Measurements from ENCODE around the gene NAPA.
A peak's percentile ranks its signal among the peaks of the same experiment; 100 is the strongest.

The NAPA gene

DNA sequence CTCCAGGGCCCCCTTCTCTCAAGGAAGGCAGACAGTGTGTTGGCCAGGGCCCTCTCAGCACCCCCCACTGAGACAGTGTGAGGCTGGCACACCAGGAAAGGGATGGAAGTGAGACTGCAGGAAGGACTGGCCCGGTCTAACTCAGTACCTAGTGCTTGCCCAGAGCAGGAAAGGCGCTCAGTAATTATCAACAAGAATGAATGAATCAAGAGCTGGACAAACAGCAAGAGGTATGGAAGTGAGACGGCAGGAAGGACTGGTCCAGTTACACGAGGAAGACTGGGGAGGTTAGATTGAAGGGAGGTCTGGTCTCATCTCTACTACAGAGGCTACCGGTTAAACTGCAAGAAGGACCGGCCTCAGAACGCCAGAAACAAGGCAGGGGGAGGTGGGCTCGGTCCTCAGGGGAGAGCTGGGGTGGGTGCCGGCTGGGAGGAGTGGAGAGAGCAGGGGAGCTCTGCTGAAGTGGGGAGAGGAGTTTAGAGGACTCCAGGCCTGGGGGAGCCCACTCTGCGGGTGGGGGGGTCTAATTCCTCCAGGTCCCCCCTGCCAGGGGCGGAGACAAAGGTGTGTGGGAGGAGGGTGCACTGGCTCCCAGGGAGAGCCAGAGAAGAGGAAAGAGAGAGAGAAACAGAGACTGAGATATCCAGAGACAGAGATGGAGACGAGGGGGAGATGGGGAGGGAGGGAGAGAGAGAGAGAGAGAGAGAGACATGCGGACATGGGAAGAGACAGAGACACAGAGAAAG is 44.2 kb downstream of the NAPA start:
- DNase-seq (ENCODE audit: insufficient read length, low spot score): no peak
- TF ChIP-seq POLR2AphosphoS5 (IDR thresholded peaks at IDR 0.05; ENCODE audit: low read depth, low read length) (no peak), POLR2A (IDR thresholded peaks at IDR 0.05; ENCODE audit: low read depth, low read length) (no peak), POU2F2 (IDR thresholded peaks at IDR 0.05; ENCODE audit: low read depth, low read length) (no peak), PAX5 (IDR thresholded peaks at IDR 0.05; ENCODE audit: insufficient read depth, low read length, severe bottlenecking) (no peak)
- FAIRE-seq: no peak

DNA sequence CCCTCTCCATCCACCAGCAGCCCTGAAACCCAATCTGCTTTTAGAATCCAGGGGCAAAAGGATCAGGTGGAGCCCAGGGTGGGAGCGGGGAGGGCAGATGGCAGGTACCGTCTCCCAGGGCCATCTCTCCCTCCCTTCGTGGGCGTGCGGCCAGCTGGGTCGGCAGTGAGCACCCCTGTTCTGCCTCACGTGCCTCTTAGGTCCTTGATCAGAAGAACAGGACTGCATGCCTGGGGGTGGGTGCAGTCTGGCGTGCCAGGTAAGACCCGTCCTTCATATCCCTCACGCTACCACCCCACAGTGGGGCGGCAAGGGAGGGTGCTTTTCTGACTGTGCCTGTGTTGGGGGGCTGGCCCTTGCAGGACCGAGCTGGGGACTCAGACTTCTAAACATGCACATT is 45.1 kb downstream of the NAPA start:
- TF ChIP-seq TAF1 (IDR thresholded peaks at IDR 0.05; ENCODE audit: low read depth, low read length) (no peak), SPI1 (IDR thresholded peaks at IDR 0.05; ENCODE audit: low read depth, low read length) (no peak), POU2F2 (IDR thresholded peaks at IDR 0.05; ENCODE audit: low read depth, low read length) (no peak), POLR2AphosphoS5 (IDR thresholded peaks at IDR 0.05; ENCODE audit: low read depth, low read length) (no peak), POLR2A (IDR thresholded peaks at IDR 0.05; ENCODE audit: low read depth, low read length) (no peak), PAX5 (IDR thresholded peaks at IDR 0.05; ENCODE audit: insufficient read depth, low read length, severe bottlenecking) (no peak)
- FAIRE-seq (no peak), DNase-seq (ENCODE audit: insufficient read length, low spot score) (no peak)

DNA sequence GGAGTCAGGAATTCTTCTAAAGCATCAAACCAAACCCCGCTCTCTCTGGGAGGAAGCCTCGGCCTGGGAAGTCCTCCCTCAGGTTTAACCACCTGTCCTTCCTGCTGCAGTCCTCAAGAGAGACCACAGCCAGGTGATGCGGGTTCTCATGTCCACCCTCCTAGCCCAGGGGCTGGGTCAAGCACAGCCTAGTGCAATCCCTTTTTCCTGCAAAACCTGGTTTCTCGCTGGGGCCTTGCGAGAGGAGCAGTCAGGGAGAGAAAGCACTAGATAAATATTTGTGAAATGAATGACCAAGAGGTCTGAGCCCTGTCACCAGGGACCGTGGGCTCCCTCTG is 45.5 kb downstream of the NAPA start:
- TF ChIP-seq POLR2A (IDR thresholded peaks at IDR 0.05; ENCODE audit: low read depth, low read length): no peak
- no peak for TF ChIP-seq POU2F2 (IDR thresholded peaks at IDR 0.05; ENCODE audit: low read depth, low read length)
- no peak for TF ChIP-seq PAX5 (IDR thresholded peaks at IDR 0.05; ENCODE audit: insufficient read depth, low read length, severe bottlenecking)
- no peak for TF ChIP-seq POLR2AphosphoS5 (IDR thresholded peaks at IDR 0.05; ENCODE audit: low read depth, low read length)
- TF ChIP-seq TAF1 (IDR thresholded peaks at IDR 0.05; ENCODE audit: low read depth, low read length): no peak
- TF ChIP-seq SPI1 (IDR thresholded peaks at IDR 0.05; ENCODE audit: low read depth, low read length): no peak
- FAIRE-seq (no peak), DNase-seq (ENCODE audit: insufficient read length, low spot score) (no peak)

DNA sequence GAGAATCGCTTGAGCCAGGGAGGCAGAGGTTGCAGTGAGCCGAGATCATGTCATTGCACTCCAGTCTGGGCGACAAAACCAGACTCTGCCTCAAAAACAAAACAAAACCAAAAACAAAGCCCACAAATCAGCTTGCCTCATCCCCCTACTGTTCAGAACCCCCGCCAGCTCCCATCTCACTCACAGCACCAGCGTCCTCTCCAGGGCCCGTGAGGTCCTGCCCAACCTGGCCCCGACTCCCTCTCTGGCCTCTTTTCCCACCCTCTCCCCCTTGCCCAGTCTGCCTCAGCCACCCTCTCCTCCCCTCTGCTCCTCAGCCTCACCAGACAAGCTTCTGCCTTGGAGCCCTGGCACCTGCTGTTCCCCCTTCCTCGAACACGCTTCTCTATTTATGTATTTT is 46.9 kb downstream of the NAPA start:
- FAIRE-seq: no peak

DNA sequence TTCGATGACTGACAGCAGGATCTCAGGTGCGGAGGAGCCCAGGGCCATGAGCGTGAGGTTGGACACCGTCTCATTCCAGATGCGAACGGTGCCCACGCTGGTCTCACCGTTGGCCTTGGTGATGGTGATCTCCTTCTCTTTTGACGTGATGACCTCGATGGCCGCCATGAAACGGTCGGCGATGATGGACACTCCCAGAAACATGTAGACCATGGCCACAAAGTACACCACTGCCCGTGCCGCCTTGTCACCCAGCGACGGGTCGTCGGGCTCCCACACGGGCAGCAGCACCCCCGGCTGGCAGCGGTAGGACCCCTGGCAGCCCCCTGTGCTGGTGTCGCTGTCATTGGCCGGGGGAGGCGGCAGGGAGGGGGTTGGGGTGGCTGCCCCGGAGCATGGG is 48.9 kb downstream of the NAPA start:
- no peak for DNase-seq (ENCODE audit: insufficient read length, low spot score)
- FAIRE-seq: no peak
- TF ChIP-seq PAX5 (IDR thresholded peaks at IDR 0.05; ENCODE audit: insufficient read depth, low read length, severe bottlenecking) (no peak), POU2F2 (IDR thresholded peaks at IDR 0.05; ENCODE audit: low read depth, low read length) (no peak), TAF1 (IDR thresholded peaks at IDR 0.05; ENCODE audit: low read depth, low read length) (no peak), POLR2A (IDR thresholded peaks at IDR 0.05; ENCODE audit: low read depth, low read length) (no peak), POLR2AphosphoS5 (IDR thresholded peaks at IDR 0.05; ENCODE audit: low read depth, low read length) (no peak), SPI1 (IDR thresholded peaks at IDR 0.05; ENCODE audit: low read depth, low read length) (no peak)

More for the DNA sequence above, 46.9 kb downstream of the NAPA start:
- no peak for DNase-seq (ENCODE audit: insufficient read length, low spot score)
- TF ChIP-seq TAF1 (IDR thresholded peaks at IDR 0.05; ENCODE audit: low read depth, low read length) (no peak), POLR2A (IDR thresholded peaks at IDR 0.05; ENCODE audit: low read depth, low read length) (no peak), PAX5 (IDR thresholded peaks at IDR 0.05; ENCODE audit: insufficient read depth, low read length, severe bottlenecking) (no peak), SPI1 (IDR thresholded peaks at IDR 0.05; ENCODE audit: low read depth, low read length) (no peak), POLR2AphosphoS5 (IDR thresholded peaks at IDR 0.05; ENCODE audit: low read depth, low read length) (no peak), POU2F2 (IDR thresholded peaks at IDR 0.05; ENCODE audit: low read depth, low read length) (no peak)

DNA sequence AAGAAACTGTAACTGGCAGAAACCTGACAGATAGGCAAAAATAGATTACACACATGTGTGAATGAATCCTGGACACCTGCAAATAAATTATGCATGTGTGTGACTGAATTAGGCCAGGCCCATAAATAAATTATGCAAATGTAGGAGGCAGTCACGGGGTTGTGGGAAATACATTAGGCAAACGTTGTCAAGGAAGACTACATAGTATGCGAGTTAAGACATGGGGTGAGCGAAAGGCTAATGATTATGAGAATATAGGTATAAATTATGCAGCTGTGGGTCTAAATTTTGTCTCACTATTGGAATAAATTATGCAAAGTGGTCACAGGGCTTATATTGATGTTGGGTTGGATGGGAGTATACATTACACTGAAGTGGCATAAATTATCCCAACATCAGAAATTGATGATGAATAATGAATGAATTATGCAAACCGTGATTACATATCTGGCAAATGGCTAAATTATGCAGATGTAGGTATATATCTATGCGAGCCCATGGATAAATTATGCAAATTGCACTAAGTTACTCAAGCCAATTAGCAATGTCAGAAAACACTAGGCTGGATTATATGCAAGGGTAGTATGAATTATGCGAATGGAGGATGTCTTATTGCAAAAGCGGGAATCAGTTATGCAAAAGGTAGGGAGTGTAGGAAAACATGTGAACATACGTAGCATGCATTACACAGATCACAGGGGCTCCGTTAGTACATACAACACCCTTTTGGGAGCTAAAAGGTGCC is 50.0 kb downstream of the NAPA start:
- DNase-seq (ENCODE audit: insufficient read length, low spot score) (no peak), FAIRE-seq (no peak)
- no peak for TF ChIP-seq PAX5 (IDR thresholded peaks at IDR 0.05; ENCODE audit: insufficient read depth, low read length, severe bottlenecking)
- TF ChIP-seq POU2F2 (IDR thresholded peaks at IDR 0.05; ENCODE audit: low read depth, low read length): no peak
- no peak for TF ChIP-seq POLR2A (IDR thresholded peaks at IDR 0.05; ENCODE audit: low read depth, low read length)
- no peak for TF ChIP-seq SPI1 (IDR thresholded peaks at IDR 0.05; ENCODE audit: low read depth, low read length)
- no peak for TF ChIP-seq POLR2AphosphoS5 (IDR thresholded peaks at IDR 0.05; ENCODE audit: low read depth, low read length)
- no peak for TF ChIP-seq TAF1 (IDR thresholded peaks at IDR 0.05; ENCODE audit: low read depth, low read length)

DNA sequence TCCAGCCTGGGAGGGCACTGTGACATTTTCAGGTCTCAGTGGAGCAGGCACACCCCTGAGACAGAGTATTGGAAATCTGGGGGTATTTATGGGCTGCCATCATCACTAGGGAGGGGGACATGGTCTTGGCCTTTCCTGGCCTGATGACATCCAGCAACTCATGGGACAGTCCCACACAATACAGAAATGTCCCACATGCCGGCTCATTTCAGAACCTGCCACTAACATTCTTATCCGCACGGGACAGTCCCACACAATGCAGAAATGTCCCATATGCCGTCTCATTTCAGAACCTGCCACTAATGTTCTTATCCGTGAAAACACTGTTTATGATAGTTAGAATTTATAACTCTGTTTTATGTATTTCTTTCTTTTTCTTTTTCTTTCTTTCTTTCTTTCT is 53.0 kb downstream of the NAPA start:
- TF ChIP-seq POLR2A (IDR thresholded peaks at IDR 0.05; ENCODE audit: low read depth, low read length) (no peak), POLR2AphosphoS5 (IDR thresholded peaks at IDR 0.05; ENCODE audit: low read depth, low read length) (no peak), POU2F2 (IDR thresholded peaks at IDR 0.05; ENCODE audit: low read depth, low read length) (no peak), SPI1 (IDR thresholded peaks at IDR 0.05; ENCODE audit: low read depth, low read length) (no peak)
- DNase-seq (ENCODE audit: insufficient read length, low spot score) (no peak), FAIRE-seq (no peak)

DNA sequence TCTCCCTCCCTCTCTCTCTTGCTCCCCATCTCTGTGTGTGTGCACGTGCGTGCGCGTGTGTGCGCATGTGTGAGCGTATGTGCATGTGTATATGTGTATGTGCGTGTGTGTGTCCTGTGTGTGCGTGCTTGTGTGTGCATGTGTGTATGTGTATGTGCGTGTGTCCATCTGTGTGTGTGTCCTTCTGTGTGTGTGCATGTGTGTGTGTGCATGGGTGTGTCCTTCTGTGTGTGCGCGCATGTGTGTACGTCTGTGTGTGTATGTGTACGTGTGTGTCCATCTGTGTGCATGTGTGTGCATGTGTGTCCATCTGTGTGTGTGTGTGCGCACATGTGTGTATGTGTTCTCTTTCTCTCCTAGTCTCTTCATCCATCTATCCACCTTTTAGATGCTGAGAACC is 55.4 kb downstream of the NAPA start:
- peak; percentile 56 for FAIRE-seq
- no peak for TF ChIP-seq POU2F2 (IDR thresholded peaks at IDR 0.05; ENCODE audit: low read depth, low read length)
- no peak for TF ChIP-seq SPI1 (IDR thresholded peaks at IDR 0.05; ENCODE audit: low read depth, low read length)
- TF ChIP-seq PAX5 (IDR thresholded peaks at IDR 0.05; ENCODE audit: insufficient read depth, low read length, severe bottlenecking): no peak
- no peak for TF ChIP-seq POLR2AphosphoS5 (IDR thresholded peaks at IDR 0.05; ENCODE audit: low read depth, low read length)
- TF ChIP-seq POLR2A (IDR thresholded peaks at IDR 0.05; ENCODE audit: low read depth, low read length): no peak
- TF ChIP-seq TAF1 (IDR thresholded peaks at IDR 0.05; ENCODE audit: low read depth, low read length): no peak
- DNase-seq (ENCODE audit: insufficient read length, low spot score): no peak

DNA sequence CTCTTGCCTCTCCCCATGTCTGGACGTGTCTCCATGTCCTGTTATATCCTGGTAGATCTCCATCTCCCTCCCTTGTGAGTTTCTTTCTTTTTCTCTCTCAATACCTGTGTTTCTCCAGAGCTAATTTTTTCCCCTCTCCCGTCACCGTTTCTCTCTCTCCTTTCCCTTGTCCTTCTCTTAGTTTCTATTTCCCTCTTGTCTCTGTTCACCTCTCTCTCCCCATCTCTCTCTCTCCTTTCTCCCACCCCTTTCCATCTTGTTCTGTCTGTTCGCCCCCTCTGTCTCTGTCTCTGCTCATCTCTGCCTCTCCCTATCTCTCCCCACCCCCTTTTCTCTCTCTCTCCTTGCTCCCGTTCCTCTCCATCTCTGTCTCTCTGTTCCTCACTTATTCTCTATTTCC is 56.2 kb downstream of the NAPA start:
- TF ChIP-seq POLR2AphosphoS5 (IDR thresholded peaks at IDR 0.05; ENCODE audit: low read depth, low read length) (no peak), SPI1 (IDR thresholded peaks at IDR 0.05; ENCODE audit: low read depth, low read length) (no peak), POLR2A (IDR thresholded peaks at IDR 0.05; ENCODE audit: low read depth, low read length) (no peak), TAF1 (IDR thresholded peaks at IDR 0.05; ENCODE audit: low read depth, low read length) (no peak), PAX5 (IDR thresholded peaks at IDR 0.05; ENCODE audit: insufficient read depth, low read length, severe bottlenecking) (no peak), POU2F2 (IDR thresholded peaks at IDR 0.05; ENCODE audit: low read depth, low read length) (no peak)
- FAIRE-seq (no peak), DNase-seq (ENCODE audit: insufficient read length, low spot score) (no peak)
